Body of pancreas (tissue), 4 donors: Measurements from ENCODE around the gene ZPR1. TPM values are rescaled to one million over a fixed set of nuclear protein-coding genes. Genes with fewer than 3 reads are reported as not detected.

Experiments used
- ATAC-seq: fragments of 150-250 bp; one replicate; pipeline ENCODE4 v1.9.1; 2016
- DNase-seq, 4 donors: peaks; one replicate each; pipeline ENCODE4 v3.0.0-alpha.2; 2019
- H3K27ac ChIP-seq, 4 donors: fragments of 200-600 bp; sonication (generic); 1 replicate in 3 of 4; 2 replicates in 1 of 4; pipeline versions ENCODE4 v1.5.1 to v1.6.1; 2016 to 2019; ENCODE audit warnings: mild to moderate bottlenecking in 1 of 4, mixed read lengths in 1 of 4, moderate library complexity in 1 of 4
- H3K27me3 ChIP-seq, 2 donors: fragments of 200-600 bp; sonication (generic); one replicate each; pipeline ENCODE4 v1.6.0; 2016; ENCODE audit warnings: mild to moderate bottlenecking in 1 of 2
- H3K36me3 ChIP-seq, 2 donors: fragments of 200-600 bp; sonication (generic); replicated peaks in 1 of 2; 2 replicates each; pipeline ENCODE4 v1.5.1; 2016; ENCODE audit warnings: low read depth in 2 of 2; ENCODE audit not compliant: insufficient read depth in 1 of 2
- H3K4me1 ChIP-seq: fragments of 200-600 bp; sonication (generic); one replicate; pipeline ENCODE4 v1.6.0; 2016
- H3K4me3 ChIP-seq, 2 donors: fragments of 200-600 bp; sonication (generic); 1 replicate in 1 of 2; 2 replicates in 1 of 2; pipeline ENCODE4 v1.5.1; 2016 to 2019
- H3K9me3 ChIP-seq, 3 donors: fragments of 200-600 bp; sonication (generic); 1 replicate in 2 of 3; 2 replicates in 1 of 3; pipeline ENCODE4 v1.5.1; 2016
- POLR2A ChIP-seq, 3 donors: fragments of 450-650 bp; IDR thresholded peaks; one replicate each; pipeline ENCODE4 v1.6.1; 2016; ENCODE audit warnings: antibody characterized with exemption in 3 of 3, mild to moderate bottlenecking in 2 of 3
- WGBS, 2 donors: methylation state at CpG; one replicate each; pipeline ENCODE4 v1.1.5; 2017; 5-methylcytosine and 5-hydroxymethylcytosine counted together
- intact Hi-C: fragments of 100-400 bp; cut with DNase I; formaldehyde crosslinking; loops from one replicate; pipeline ENCODE4 v1.15.1; 2023
- total RNA-seq, 2 donors: library from RNA; depleted of rRNA; stranded (reverse); fragments of >200 nt; gene quantifications; one replicate each; pipeline ENCODE4 v1.1.0, GENCODE V29; 2016
- TF ChIP-seq, protein P1 (sequence below), 7 experiments: fragments of 450-650 bp in 4 of 7; fragments of 200-600 bp in 3 of 7; sonication (generic) in 3 of 7; IDR thresholded peaks; one replicate each; pipeline ENCODE4 v1.5.1; 2016 to 2019; ENCODE audit warnings: antibody characterized with exemption in 7 of 7

The ZPR1 gene
- total RNA-seq, 2 donors from 2014 or later, result 4.3 to 36.6 TPM

DNA sequence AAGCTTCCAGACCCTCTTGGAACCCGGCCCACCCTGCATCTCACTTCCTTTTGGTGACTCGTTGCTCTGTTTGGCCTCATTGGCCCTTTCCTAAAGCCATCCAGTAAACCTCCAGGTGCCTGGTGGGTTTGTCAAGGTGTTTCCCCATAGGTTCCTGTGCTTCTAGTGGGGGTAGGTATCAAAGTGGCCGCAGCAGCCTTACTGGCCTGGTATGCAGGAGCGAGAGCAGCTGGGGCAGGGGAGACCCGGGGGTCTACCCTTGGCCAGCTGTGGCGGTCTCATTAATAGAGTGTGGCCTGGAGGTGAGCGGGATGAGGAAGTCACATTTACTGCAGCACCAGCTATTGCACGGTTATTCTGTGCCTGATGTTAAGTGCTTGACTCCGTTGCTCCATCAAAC, 31.2 kb upstream of the ZPR1 start:
- DNase-seq, result no peak
- Histone ChIP-seq H3K4me1 (no peaks in the 10 kb centered on the region), H3K4me3 (no peak overlapping the region), H3K9me3 (no peaks in the 10 kb centered on the region), H3K27me3 (no peaks in the 10 kb centered on the region), H3K36me3 (no peaks in the 10 kb centered on the region), H3K27ac (no peak overlapping the region)
- ATAC-seq, result no peak
- intact Hi-C loops, result no loop called here
- no peak for TF ChIP-seq POLR2A (IDR thresholded peaks at IDR 0.05)
- TF ChIP-seq, protein P1, sequence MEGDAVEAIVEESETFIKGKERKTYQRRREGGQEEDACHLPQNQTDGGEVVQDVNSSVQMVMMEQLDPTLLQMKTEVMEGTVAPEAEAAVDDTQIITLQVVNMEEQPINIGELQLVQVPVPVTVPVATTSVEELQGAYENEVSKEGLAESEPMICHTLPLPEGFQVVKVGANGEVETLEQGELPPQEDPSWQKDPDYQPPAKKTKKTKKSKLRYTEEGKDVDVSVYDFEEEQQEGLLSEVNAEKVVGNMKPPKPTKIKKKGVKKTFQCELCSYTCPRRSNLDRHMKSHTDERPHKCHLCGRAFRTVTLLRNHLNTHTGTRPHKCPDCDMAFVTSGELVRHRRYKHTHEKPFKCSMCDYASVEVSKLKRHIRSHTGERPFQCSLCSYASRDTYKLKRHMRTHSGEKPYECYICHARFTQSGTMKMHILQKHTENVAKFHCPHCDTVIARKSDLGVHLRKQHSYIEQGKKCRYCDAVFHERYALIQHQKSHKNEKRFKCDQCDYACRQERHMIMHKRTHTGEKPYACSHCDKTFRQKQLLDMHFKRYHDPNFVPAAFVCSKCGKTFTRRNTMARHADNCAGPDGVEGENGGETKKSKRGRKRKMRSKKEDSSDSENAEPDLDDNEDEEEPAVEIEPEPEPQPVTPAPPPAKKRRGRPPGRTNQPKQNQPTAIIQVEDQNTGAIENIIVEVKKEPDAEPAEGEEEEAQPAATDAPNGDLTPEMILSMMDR (IDR thresholded peaks at IDR 0.05), result no peak
- WGBS, 2 donors, result 86 to 87% methylated on average over 9 of the region's 9 CpGs

DNA sequence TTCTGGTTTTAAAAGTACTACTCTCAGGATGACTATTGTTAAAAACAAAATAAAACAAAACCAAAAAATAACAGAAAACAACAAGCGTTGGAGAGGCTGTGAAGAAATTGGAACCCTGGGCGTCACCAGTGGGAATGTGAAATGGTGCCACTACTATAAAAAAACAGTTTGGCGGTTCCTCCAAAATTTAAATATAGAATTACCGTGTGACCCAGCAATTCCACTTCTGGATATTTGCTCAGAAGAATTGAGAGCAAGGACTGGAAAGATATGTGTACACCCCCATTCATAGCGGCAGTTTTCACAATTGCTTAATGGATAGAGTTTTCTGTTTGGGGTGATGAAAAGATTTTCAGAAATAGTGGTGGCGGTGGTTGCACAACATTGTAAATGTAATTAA, 26.7 kb upstream of the ZPR1 start:
- WGBS, 2 donors, result 84 to 91% methylated on average over 6 of the region's 6 CpGs
- Histone ChIP-seq H3K27ac (no peak overlapping the region), H3K9me3 (no peaks in the 10 kb centered on the region), H3K4me1 (peaks cover 19% of the 10 kb centered on the region), H3K36me3 (no peaks in the 10 kb centered on the region), H3K27me3 (no peaks in the 10 kb centered on the region), H3K4me3 (no peak overlapping the region)
- ATAC-seq (no peak), DNase-seq (no peak)
- intact Hi-C loops, result no loop called here
- no peak for TF ChIP-seq POLR2A (IDR thresholded peaks at IDR 0.05)
- TF ChIP-seq, protein P1 (IDR thresholded peaks at IDR 0.05), result no peak

DNA sequence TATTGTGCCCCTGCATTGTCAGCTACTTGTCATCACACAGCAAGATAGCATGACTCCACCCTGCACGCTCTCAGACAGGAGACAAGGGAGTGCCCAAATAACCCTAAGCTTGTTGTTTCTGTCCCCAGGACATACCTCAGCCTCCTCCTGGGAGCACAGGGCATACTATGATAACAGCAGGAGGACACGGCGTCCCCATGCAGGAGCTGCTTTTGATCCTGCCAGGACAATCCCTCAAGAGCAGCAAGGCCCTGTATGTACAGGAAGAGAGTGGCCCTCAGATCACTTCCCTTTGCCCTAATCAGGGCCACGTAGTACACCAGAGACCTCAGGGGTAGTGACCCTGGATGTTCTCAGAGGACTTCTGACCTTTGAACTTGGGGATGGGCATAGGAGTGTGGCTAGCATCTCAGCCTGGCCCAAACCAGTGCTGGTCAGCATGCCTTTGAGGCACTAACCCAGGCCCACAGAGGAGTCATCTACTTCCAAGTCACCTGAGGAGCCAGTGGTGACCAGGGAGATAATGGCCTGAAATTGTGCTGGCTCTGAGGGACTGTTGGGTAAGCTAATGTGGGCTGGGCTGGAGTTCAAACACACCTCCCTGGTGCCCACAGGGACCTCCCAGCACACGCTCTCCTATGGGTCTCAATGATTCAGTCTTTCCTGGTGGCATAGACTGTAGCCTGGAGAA, 26.1 kb upstream of the ZPR1 start:
- TF ChIP-seq POLR2A (IDR thresholded peaks at IDR 0.05), result no peak
- TF ChIP-seq, protein P1 (IDR thresholded peaks at IDR 0.05), result no peak
- Histone ChIP-seq H3K27ac (no peak overlapping the region), H3K27me3 (no peaks in the 10 kb centered on the region), H3K9me3 (no peaks in the 10 kb centered on the region), H3K4me3 (no peak overlapping the region), H3K36me3 (no peaks in the 10 kb centered on the region), H3K4me1 (peaks cover 25% of the 10 kb centered on the region)
- 69 to 72% methylated on average over 4 to 5 of the region's 5 CpGs for WGBS, 2 donors
- intact Hi-C loops, result no loop called here
- no peak for DNase-seq
- ATAC-seq, result no peak

DNA sequence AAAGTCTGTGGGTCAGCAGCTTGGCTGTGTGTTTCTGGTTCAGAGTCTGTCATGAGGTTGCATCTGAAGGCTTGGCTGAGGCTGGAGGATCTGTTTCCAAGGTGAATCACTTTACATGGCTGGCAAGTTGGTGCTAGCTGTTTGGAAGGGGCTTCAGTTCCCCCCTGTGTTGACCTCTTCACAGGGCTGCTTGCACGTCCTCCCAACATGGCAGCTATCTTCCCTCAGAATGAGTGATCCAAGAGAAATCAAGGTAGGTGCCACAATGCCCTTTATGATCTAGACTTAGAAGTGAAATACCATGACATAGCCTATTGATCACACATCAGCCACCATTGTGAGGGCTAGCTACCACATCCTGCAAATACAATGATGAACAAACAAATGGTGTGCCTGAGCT, 25.3 kb upstream of the ZPR1 start:
- Histone ChIP-seq H3K36me3 (no peaks in the 10 kb centered on the region), H3K27ac (no peak overlapping the region), H3K4me1 (peaks cover 32% of the 10 kb centered on the region), H3K4me3 (no peak overlapping the region), H3K27me3 (no peaks in the 10 kb centered on the region), H3K9me3 (no peaks in the 10 kb centered on the region)
- intact Hi-C loops, result no loop called here
- WGBS, 2 donors, result 100% methylated on average over 1 of the region's 1 CpG
- DNase-seq (no peak), ATAC-seq (no peak)
- no peak for TF ChIP-seq POLR2A (IDR thresholded peaks at IDR 0.05)
- TF ChIP-seq, protein P1 (IDR thresholded peaks at IDR 0.05), result no peak

DNA sequence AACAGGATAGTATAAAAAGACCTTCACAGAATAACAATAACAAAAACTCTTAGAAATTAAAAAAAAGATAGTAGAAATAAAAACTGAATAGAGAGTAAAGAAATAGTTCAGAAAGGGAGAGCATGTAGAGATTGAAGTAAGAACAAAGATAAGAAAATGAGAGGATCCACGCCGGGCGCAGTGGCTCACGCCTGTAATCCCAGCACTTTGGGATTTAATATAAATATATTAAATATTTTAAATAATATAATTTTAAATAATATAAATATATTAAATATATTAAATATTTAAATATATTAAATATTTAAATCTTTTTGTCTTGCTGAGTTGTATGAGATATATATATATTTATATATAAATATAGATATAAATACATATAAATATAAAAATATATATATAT, 24.3 kb upstream of the ZPR1 start:
- H3K9me3 ChIP-seq, result no peaks in the 10 kb centered on the region
- intact Hi-C loops, result no loop called here
- no peak overlapping the region for H3K27ac ChIP-seq
- no peak for ATAC-seq
- no peak for DNase-seq
- no peaks in the 10 kb centered on the region for H3K27me3 ChIP-seq
- H3K36me3 ChIP-seq, result no peaks in the 10 kb centered on the region
- H3K4me1 ChIP-seq, result peaks cover 43% of the 10 kb centered on the region
- H3K4me3 ChIP-seq, result no peak overlapping the region
- no peak for TF ChIP-seq POLR2A (IDR thresholded peaks at IDR 0.05)
- TF ChIP-seq, protein P1 (IDR thresholded peaks at IDR 0.05), result no peak
- WGBS, 2 donors, result 95 to 100% methylated on average over 4 of the region's 4 CpGs
